ENCODE results near the gene POC1A. TPM values are rescaled to one million over a fixed set of nuclear protein-coding genes. Genes with fewer than 3 reads are reported as not detected.
"Not testable (repeated sequence)": the region's sequence is repeated elsewhere in the genome, so short reads cannot be mapped to it uniquely, and the experiment has no call there.

The POC1A gene
- total RNA-seq, 2 experiments from 2014 or later, result 21.2 to 23.5 TPM

DNA sequence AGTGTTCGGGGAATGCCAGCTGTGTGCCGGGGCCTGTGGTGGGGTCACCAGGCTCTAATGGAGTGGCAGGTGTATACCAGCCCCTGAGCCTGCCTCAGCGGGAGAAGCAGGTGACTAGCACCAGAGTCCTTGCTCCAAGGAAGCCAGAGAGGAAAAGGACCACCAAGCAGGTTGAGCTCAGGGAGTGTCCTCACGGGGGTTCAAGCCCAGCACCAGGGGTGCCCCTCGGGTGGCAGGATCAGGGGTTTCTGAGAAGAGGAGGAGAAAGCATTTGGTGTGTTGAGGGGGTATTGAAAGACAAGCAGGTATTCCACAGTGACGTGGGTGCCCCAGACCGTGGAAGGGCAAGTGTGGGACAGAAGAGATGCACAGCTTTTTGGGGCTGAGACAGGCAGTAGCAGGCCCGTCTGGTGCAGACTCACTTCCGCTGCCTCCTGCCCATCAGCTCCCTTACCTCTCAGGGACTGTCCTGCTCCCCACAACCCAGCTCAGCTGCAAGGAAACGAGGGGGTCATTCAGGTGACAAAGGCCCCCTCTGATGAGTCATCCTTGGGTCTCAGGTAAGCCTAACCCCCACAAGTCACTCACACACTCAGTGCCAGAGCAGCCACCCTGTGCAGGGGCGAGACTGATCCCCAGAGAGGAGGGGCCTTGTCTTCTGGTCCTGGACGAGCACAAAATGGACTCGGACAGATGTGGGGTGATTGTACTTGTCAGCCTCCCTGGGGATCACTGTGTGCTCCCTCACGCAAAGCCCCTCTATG is 21.4 kb upstream of the POC1A start:
- no peaks in the 10 kb centered on the region for H3K9me3 Mint-ChIP-seq
- no peaks in the 10 kb centered on the region for H3K36me3 Mint-ChIP-seq (ENCODE audit: low read depth)
- no peak for ATAC-seq
- DNase-seq, result no peak
- TF ChIP-seq CTCF (IDR thresholded peaks at IDR 0.05), result no peak
- no peak overlapping the region for H3K4me3 Mint-ChIP-seq
- intact Hi-C loops (cut with micrococcal nuclease), result no loop called here
- POLR2A ChIA-PET, result no interaction called here
- H3K4me1 Mint-ChIP-seq (ENCODE audit: low read depth), result no peaks in the 10 kb centered on the region
- CTCF ChIA-PET, result no interaction called here
- H3K27me3 Mint-ChIP-seq, result no peaks in the 10 kb centered on the region
- no peak overlapping the region for H3K27ac Mint-ChIP-seq

- no peak overlapping the region for H3K4me3 Mint-ChIP-seq
- H3K4me1 Mint-ChIP-seq (ENCODE audit: low read depth), result no peaks in the 10 kb centered on the region
- no peak for DNase-seq
- POLR2A ChIA-PET, result no interaction called here
- CTCF ChIA-PET, result no interaction called here
- no peaks in the 10 kb centered on the region for H3K36me3 Mint-ChIP-seq (ENCODE audit: low read depth)
- no peak overlapping the region for H3K27ac Mint-ChIP-seq
- no peaks in the 10 kb centered on the region for H3K27me3 Mint-ChIP-seq
- no peaks in the 10 kb centered on the region for H3K9me3 Mint-ChIP-seq
- ATAC-seq, result no peak
- no peak for TF ChIP-seq CTCF (IDR thresholded peaks at IDR 0.05)
- intact Hi-C loops (cut with micrococcal nuclease), result no loop called here
These were observed 20.7 kb upstream of the POC1A start for GRCh38 chr3:52174896-52175295.

- Mint-ChIP-seq H3K27me3 (no peaks in the 10 kb centered on the region), H3K27ac (no peak overlapping the region), H3K4me1 (ENCODE audit: low read depth) (no peaks in the 10 kb centered on the region), H3K9me3 (no peaks in the 10 kb centered on the region), H3K36me3 (ENCODE audit: low read depth) (no peaks in the 10 kb centered on the region), H3K4me3 (no peak overlapping the region)
- DNase-seq (no peak), ATAC-seq (no peak)
- POLR2A ChIA-PET, result no interaction called here
- CTCF ChIA-PET, result interaction anchor here (0.9 kb wide), 2 partner anchors 11 to 166 kb away, joined by 3 read pairs; no protein-coding TSS in a partner anchor
- intact Hi-C loops (cut with micrococcal nuclease), result no loop called here
- no peak for TF ChIP-seq CTCF (IDR thresholded peaks at IDR 0.05)
These were observed 18.9 kb upstream of the POC1A start for GRCh38 chr3:52173101-52173500.

DNA sequence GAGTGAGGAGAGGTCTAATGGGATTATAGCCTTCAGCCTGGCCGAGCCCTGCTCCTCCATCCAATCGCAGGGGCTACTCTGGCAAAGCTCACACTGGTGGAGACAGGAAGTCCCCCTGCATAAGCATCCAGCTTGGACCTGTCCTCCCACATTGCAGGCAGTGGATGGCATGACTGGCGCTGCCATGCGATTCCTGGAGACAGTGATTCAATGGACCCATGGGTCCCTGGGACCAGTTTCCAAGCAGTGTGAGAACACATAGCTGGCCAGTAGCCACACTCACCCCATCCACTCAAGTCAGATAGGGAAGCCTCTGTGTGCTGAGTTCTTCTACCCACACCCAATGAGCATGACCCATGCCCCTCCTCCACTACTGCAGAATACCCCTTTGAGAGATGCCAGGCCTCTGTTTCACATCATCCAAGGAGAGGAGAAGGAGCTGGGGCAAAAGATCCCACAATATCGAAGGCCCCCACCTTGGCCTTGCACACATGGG is 18.1 kb upstream of the POC1A start:
- no peak for TF ChIP-seq CTCF (IDR thresholded peaks at IDR 0.05)
- Mint-ChIP-seq H3K27me3 (no peaks in the 10 kb centered on the region), H3K4me3 (no peak overlapping the region), H3K27ac (no peak overlapping the region), H3K36me3 (ENCODE audit: low read depth) (no peaks in the 10 kb centered on the region), H3K9me3 (no peaks in the 10 kb centered on the region), H3K4me1 (ENCODE audit: low read depth) (no peaks in the 10 kb centered on the region)
- POLR2A ChIA-PET, result no interaction called here
- DNase-seq, result no peak
- no peak for ATAC-seq
- intact Hi-C loops (cut with micrococcal nuclease), result no loop called here
- CTCF ChIA-PET, result interaction anchor here (0.9 to 1.1 kb wide), 3 partner anchors 12 to 167 kb away, joined by 3 read pairs; no protein-coding TSS in a partner anchor

GRCh38 chr3:52171514-52172261 is 17.5 kb upstream of the POC1A start:
- intact Hi-C loops (cut with micrococcal nuclease), result no loop called here
- peak; percentile 68 for ATAC-seq
- DNase-seq, result no peak
- Mint-ChIP-seq H3K27me3 (no peaks in the 10 kb centered on the region), H3K4me1 (ENCODE audit: low read depth) (no peaks in the 10 kb centered on the region), H3K27ac (no peak overlapping the region), H3K9me3 (no peaks in the 10 kb centered on the region), H3K4me3 (no peak overlapping the region), H3K36me3 (ENCODE audit: low read depth) (no peaks in the 10 kb centered on the region)
- ChIA-PET CTCF (interaction anchor here (1.0 to 1.6 kb wide), 5 partner anchors 24 to 170 kb away, joined by 3 to 6 read pairs (median 4); no protein-coding TSS in a partner anchor), POLR2A (interaction anchor here (0.8 to 1.0 kb wide), 2 partner anchors 10 to 14 kb away, joined by 3 read pairs; no protein-coding TSS in a partner anchor)
- TF ChIP-seq CTCF (IDR thresholded peaks at IDR 0.05), result no peak

GRCh38 chr3:52170217-52170616 is 16.0 kb upstream of the POC1A start:
- H3K27me3 Mint-ChIP-seq; DNase-seq; H3K27ac Mint-ChIP-seq; H3K36me3 Mint-ChIP-seq (ENCODE audit: low read depth); H3K9me3 Mint-ChIP-seq; H3K4me1 Mint-ChIP-seq (ENCODE audit: low read depth); ATAC-seq; H3K4me3 Mint-ChIP-seq; intact Hi-C loops (cut with micrococcal nuclease): not testable (repeated sequence)
- ChIA-PET POLR2A (interaction anchor here (0.7 to 1.0 kb wide), 3 partner anchors 9 to 120 kb away, joined by 3 read pairs; no protein-coding TSS in a partner anchor), CTCF (interaction anchor here (1.0 to 1.6 kb wide), 4 partner anchors 22 to 47 kb away, joined by 3 to 6 read pairs (median 4); no protein-coding TSS in a partner anchor)
